Spleen (tissue), 11 donors: ENCODE data around the gene MEF2C. TPM values are rescaled to one million over a fixed set of nuclear protein-coding genes. Genes with fewer than 3 reads are reported as not detected.

Source experiments
- DNase-seq: peaks from one replicate; pipeline ENCODE4 v3.0.0-alpha.2; 2020
- H3K27ac ChIP-seq, 8 donors: fragments of 200-600 bp; sonication (generic) in 7 of 8; 1 replicate in 4 of 8; 2 replicates in 4 of 8; pipeline versions ENCODE4 v1.5.0 to v1.8.0; 2016 to 2021; ENCODE audit warnings: inconsistent platforms in 4 of 8, mild to moderate bottlenecking in 4 of 8, moderate library complexity in 1 of 8
- H3K27me3 ChIP-seq, 7 donors: fragments of 200-600 bp; sonication (generic) in 6 of 7; replicated peaks in 1 of 7; 1 replicate in 4 of 7; 2 replicates in 3 of 7; pipeline versions ENCODE4 v1.5.0 to v1.8.0; 2016 to 2021; ENCODE audit warnings: inconsistent platforms in 3 of 7, mild to moderate bottlenecking in 1 of 7
- H3K36me3 ChIP-seq, 6 donors: fragments of 200-600 bp; sonication (generic) in 5 of 6; 1 replicate in 4 of 6; 2 replicates in 2 of 6; pipeline versions ENCODE4 v1.5.0 to v1.8.0; 2016 to 2021; ENCODE audit warnings: inconsistent platforms in 2 of 6
- H3K4me1 ChIP-seq, 6 donors: fragments of 200-600 bp; sonication (generic) in 5 of 6; 1 replicate in 3 of 6; 2 replicates in 3 of 6; pipeline versions ENCODE4 v1.5.0 to v1.8.0; 2016 to 2021; ENCODE audit warnings: inconsistent platforms in 3 of 6
- H3K4me3 ChIP-seq, 8 donors: fragments of 200-600 bp; sonication (generic) in 7 of 8; 1 replicate in 4 of 8; 2 replicates in 4 of 8; pipeline versions ENCODE4 v1.5.0 to v1.8.0; 2016 to 2021; ENCODE audit warnings: inconsistent platforms in 4 of 8, mild to moderate bottlenecking in 4 of 8, moderate library complexity in 2 of 8
- H3K9me3 ChIP-seq, 8 donors: fragments of 200-600 bp; sonication (generic) in 7 of 8; 1 replicate in 4 of 8; 2 replicates in 4 of 8; pipeline versions ENCODE4 v1.5.0 to v1.8.0; 2016 to 2021; ENCODE audit warnings: inconsistent platforms in 4 of 8
- POLR2A ChIP-seq, 3 donors: fragments of 450-650 bp; IDR thresholded peaks; one replicate each; pipeline ENCODE4 v1.5.1; 2017; ENCODE audit warnings: antibody characterized with exemption in 3 of 3, mild to moderate bottlenecking in 1 of 3
- POLR2AphosphoS5 ChIP-seq, 3 donors: sonication (generic); formaldehyde crosslinking; IDR thresholded peaks; one replicate each; pipeline ENCODE4 v1.5.1; 2017; ENCODE audit warnings: antibody characterized with exemption in 3 of 3
- WGBS, 5 donors: extraction: QIAGEN DNeasy Blood & Tissue Kit in 3 of 5; methylation state at CpG; one replicate each; pipeline versions ENCODE4 v1.1.5 to v1.1.7; 2013 to 2018; 5-methylcytosine and 5-hydroxymethylcytosine counted together
- intact Hi-C: fragments of 100-400 bp; cut with DNase I; formaldehyde crosslinking; loops from one replicate; pipeline ENCODE4 v1.15.0; 2023; ENCODE audit warnings: low total_unique reads
- polyA plus RNA-seq, 3 donors: library from polyadenylated mRNA; stranded (reverse); fragments of 200-250 nt; gene quantifications; one replicate each; pipeline ENCODE4 v1.2.1, GENCODE V29; 2013
- total RNA-seq, 7 donors: library from RNA; depleted of rRNA in 3 of 7; stranded (reverse); fragments of >200 nt in 3 of 7; fragmentation: NEBNext Ultra II Directional in 4 of 7; extraction: Animal tissue kit (Norgen Biotek cat#: 25700) in 4 of 7; gene quantifications; one replicate each; pipeline versions ENCODE4 v1.1.0 to v1.2.1, GENCODE V29; 2016 to 2021
- TF ChIP-seq, protein P1 (sequence below), 11 experiments: fragments of 200-600 bp in 7 of 11; fragments of 450-650 bp in 4 of 11; sonication (generic) in 4 of 11; IDR thresholded peaks in 8 of 11; conservative IDR thresholded peaks in 3 of 11; 1 replicate in 7 of 11; 2 replicates in 4 of 11; pipeline versions ENCODE4 v1.4.0 to v1.8.0; 2016 to 2021; ENCODE audit warnings: antibody characterized with exemption in 11 of 11, inconsistent platforms in 4 of 11, mild to moderate bottlenecking in 1 of 11
- donor health status: healthy with polysubstance abuse.
- donor health status: DM: no; HTN: no; CAD: no; lungs with moderate emphysema.
- donor health status: DM: no; HTN: no; CAD: no.
- donor health status: Bipolar disorder and iron deficiency.
- donor health status: healthy.
- donor health status: DM: no; HTN: no; CAD: no.
- donor health status: DM: yes; HTN: yes; CAD: no.

Gene MEF2C
- total and polyA plus RNA-seq, 10 donors: 19.3 to 153 (median 120) TPM

GRCh38 chr5:88826646-88827585 is 56.1 kb downstream of the MEF2C start:
- H3K27ac ChIP-seq: peak overlapping the region; percentile 64 to 91 (median 84)
- DNase-seq: peak; percentile 79
- H3K9me3 ChIP-seq: no peaks in the 10 kb centered on the region
- H3K4me3 ChIP-seq: peak overlapping the region in 4 of 8 donors; percentile 4 to 57 (median 9)
- intact Hi-C loops: loop anchor here (10.0 kb wide), 1 partner anchor 58 kb away; the partner anchor contains the start of gene MEF2C
- H3K36me3 ChIP-seq: peaks cover 0 to 13% (median 0%) of the 10 kb centered on the region in 6 donors
- 13 to 18% (median 16%) methylated on average over 8 of the region's 8 CpGs for WGBS, 5 donors
- TF ChIP-seq POLR2A (IDR thresholded peaks at IDR 0.05) (peak in 1 of 3 donors; percentile 71), POLR2AphosphoS5 (IDR thresholded peaks at IDR 0.05) (peak in 1 of 3 donors; percentile 95)
- TF ChIP-seq, protein P1, sequence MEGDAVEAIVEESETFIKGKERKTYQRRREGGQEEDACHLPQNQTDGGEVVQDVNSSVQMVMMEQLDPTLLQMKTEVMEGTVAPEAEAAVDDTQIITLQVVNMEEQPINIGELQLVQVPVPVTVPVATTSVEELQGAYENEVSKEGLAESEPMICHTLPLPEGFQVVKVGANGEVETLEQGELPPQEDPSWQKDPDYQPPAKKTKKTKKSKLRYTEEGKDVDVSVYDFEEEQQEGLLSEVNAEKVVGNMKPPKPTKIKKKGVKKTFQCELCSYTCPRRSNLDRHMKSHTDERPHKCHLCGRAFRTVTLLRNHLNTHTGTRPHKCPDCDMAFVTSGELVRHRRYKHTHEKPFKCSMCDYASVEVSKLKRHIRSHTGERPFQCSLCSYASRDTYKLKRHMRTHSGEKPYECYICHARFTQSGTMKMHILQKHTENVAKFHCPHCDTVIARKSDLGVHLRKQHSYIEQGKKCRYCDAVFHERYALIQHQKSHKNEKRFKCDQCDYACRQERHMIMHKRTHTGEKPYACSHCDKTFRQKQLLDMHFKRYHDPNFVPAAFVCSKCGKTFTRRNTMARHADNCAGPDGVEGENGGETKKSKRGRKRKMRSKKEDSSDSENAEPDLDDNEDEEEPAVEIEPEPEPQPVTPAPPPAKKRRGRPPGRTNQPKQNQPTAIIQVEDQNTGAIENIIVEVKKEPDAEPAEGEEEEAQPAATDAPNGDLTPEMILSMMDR (IDR thresholded peaks at IDR 0.05 in 8 of 11, conservative IDR thresholded peaks at IDR 0.05 in 3 of 11): no peak
- no peaks in the 10 kb centered on the region for H3K27me3 ChIP-seq
- peaks cover 32 to 100% (median 85%) of the 10 kb centered on the region in 6 donors for H3K4me1 ChIP-seq

- WGBS, 5 donors: 28 to 38% (median 34%) methylated on average over 5 of the region's 5 CpGs
- Histone ChIP-seq H3K4me3 (peak overlapping the region in 2 of 8 donors; percentile 14 to 57), H3K36me3 (peaks cover 0 to 24% (median 0%) of the 10 kb centered on the region in 6 donors), H3K27ac (peak overlapping the region; percentile 64 to 91 (median 84)), H3K27me3 (no peaks in the 10 kb centered on the region), H3K4me1 (peaks cover 32 to 99% (median 78%) of the 10 kb centered on the region in 6 donors), H3K9me3 (no peaks in the 10 kb centered on the region)
- no peak for DNase-seq
- TF ChIP-seq POLR2AphosphoS5 (IDR thresholded peaks at IDR 0.05): peak in 1 of 3 donors; percentile 70
- TF ChIP-seq POLR2A (IDR thresholded peaks at IDR 0.05): no peak
- TF ChIP-seq, protein P1 (IDR thresholded peaks at IDR 0.05 in 8 of 11, conservative IDR thresholded peaks at IDR 0.05 in 3 of 11): no peak
- intact Hi-C loops: loop anchor here (10.0 kb wide), 1 partner anchor 59 kb away; the partner anchor contains the start of gene MEF2C
Observed at GRCh38 chr5:88825584-88826315, 57.2 kb downstream of the MEF2C start.

- H3K4me1 ChIP-seq: peaks cover 32 to 99% (median 71%) of the 10 kb centered on the region in 6 donors
- TF ChIP-seq POLR2AphosphoS5 (IDR thresholded peaks at IDR 0.05) (no peak), POLR2A (IDR thresholded peaks at IDR 0.05) (no peak)
- TF ChIP-seq, protein P1 (IDR thresholded peaks at IDR 0.05 in 8 of 11, conservative IDR thresholded peaks at IDR 0.05 in 3 of 11): no peak
Observed at GRCh38 chr5:88824892-88825583, 57.9 kb downstream of the MEF2C start.

More at GRCh38 chr5:88824892-88825583, 57.9 kb downstream of the MEF2C start:
- intact Hi-C loops: loop anchor here (10.0 kb wide), 1 partner anchor 60 kb away; the partner anchor contains the start of gene MEF2C
- no peaks in the 10 kb centered on the region for H3K27me3 ChIP-seq
- DNase-seq: no peak
- peaks cover 0 to 24% (median 0%) of the 10 kb centered on the region in 6 donors for H3K36me3 ChIP-seq
- no peaks in the 10 kb centered on the region for H3K9me3 ChIP-seq
- H3K27ac ChIP-seq: peak overlapping the region; percentile 64 to 91 (median 84)
- H3K4me3 ChIP-seq: peak overlapping the region in 4 of 8 donors; percentile 3 to 57 (median 8)
- WGBS, 5 donors: 11 to 27% (median 18%) methylated on average over 5 of the region's 5 CpGs
